Tibial nerve (tissue), 4 donors: ENCODE data around the gene PRKCB.

Experiments
- EP300 ChIP-seq, 2 donors: sonication (generic); formaldehyde crosslinking; IDR thresholded peaks; one replicate each; pipeline ENCODE4 v1.6.1; 2017; ENCODE audit warnings: antibody characterized with exemption in 2 of 2, mild to moderate bottlenecking in 1 of 2
- POLR2A ChIP-seq, 2 donors: fragments of 450-650 bp; IDR thresholded peaks; one replicate each; pipeline ENCODE4 v1.6.1; 2017; ENCODE audit warnings: antibody characterized with exemption in 2 of 2, mild to moderate bottlenecking in 2 of 2, moderate library complexity in 2 of 2
- TF ChIP-seq, protein P1 (sequence below), 5 experiments: fragments of 200-600 bp in 3 of 5; fragments of 450-650 bp in 2 of 5; sonication (generic) in 3 of 5; IDR thresholded peaks; one replicate each; pipeline ENCODE4 v1.5.1; 2016 to 2019; ENCODE audit warnings: antibody characterized with exemption in 5 of 5, mild to moderate bottlenecking in 3 of 5, moderate library complexity in 2 of 5

DNA sequence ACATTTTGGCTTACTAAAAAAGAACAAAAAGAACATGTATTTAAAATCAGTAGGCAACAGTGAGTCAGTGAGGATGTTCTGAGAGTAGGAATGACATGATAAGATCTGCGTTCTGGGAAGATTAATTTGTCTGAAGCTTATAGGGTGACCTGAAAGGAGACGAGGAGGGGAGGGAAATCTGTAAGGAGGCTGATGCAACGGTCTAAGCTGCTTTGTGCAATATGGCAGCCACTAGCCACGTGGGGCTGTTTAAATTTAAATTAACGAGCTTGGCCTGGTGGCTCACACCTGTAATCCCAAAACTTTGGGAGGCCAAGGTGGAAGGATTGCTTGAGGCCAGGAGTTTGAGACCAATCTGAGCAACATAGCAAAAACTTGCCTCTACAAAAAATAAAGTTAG is 238.8 kb downstream of the PRKCB start:
- TF ChIP-seq, protein P1, sequence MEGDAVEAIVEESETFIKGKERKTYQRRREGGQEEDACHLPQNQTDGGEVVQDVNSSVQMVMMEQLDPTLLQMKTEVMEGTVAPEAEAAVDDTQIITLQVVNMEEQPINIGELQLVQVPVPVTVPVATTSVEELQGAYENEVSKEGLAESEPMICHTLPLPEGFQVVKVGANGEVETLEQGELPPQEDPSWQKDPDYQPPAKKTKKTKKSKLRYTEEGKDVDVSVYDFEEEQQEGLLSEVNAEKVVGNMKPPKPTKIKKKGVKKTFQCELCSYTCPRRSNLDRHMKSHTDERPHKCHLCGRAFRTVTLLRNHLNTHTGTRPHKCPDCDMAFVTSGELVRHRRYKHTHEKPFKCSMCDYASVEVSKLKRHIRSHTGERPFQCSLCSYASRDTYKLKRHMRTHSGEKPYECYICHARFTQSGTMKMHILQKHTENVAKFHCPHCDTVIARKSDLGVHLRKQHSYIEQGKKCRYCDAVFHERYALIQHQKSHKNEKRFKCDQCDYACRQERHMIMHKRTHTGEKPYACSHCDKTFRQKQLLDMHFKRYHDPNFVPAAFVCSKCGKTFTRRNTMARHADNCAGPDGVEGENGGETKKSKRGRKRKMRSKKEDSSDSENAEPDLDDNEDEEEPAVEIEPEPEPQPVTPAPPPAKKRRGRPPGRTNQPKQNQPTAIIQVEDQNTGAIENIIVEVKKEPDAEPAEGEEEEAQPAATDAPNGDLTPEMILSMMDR (IDR thresholded peaks at IDR 0.05), result no peak
- TF ChIP-seq POLR2A (IDR thresholded peaks at IDR 0.05) (no peak), EP300 (IDR thresholded peaks at IDR 0.05) (no peak)
